Eye (tissue), 1 donor: Measurements from ENCODE around the gene HES1.

Source experiments
- DNase-seq: peaks from one replicate; pipeline ENCODE4 v3.0.0-alpha.2; 2015

HES1 gene

GRCh38 chr3:194103505-194103904, 32.4 kb upstream of the HES1 start:
- peak; percentile 66 for DNase-seq

- DNase-seq = peak; percentile 94
These were observed 31.8 kb upstream of the HES1 start for GRCh38 chr3:194103983-194104751.

- no peak for DNase-seq
These were observed 30.7 kb upstream of the HES1 start for GRCh38 chr3:194105292-194105691.

- DNase-seq = no peak
These were observed 28.8 kb upstream of the HES1 start for GRCh38 chr3:194107107-194107506.

- no peak for DNase-seq
These were observed 26.6 kb upstream of the HES1 start for GRCh38 chr3:194109192-194109863.

- DNase-seq = no peak
These were observed 25.5 kb upstream of the HES1 start for GRCh38 chr3:194110483-194110882.

GRCh38 chr3:194111336-194111735, 24.6 kb upstream of the HES1 start:
- no peak for DNase-seq

- DNase-seq = peak; percentile 75
These were observed 23.5 kb upstream of the HES1 start for GRCh38 chr3:194112120-194113106.

- DNase-seq = no peak
These were observed 21.8 kb upstream of the HES1 start for GRCh38 chr3:194114123-194114522.

GRCh38 chr3:194117104-194117845, 18.7 kb upstream of the HES1 start:
- peak; percentile 44 for DNase-seq

- DNase-seq = no peak
These were observed 17.0 kb upstream of the HES1 start for GRCh38 chr3:194118920-194119319.

GRCh38 chr3:194119831-194120590, 15.9 kb upstream of the HES1 start:
- DNase-seq = no peak

GRCh38 chr3:194120789-194121770, 14.9 kb upstream of the HES1 start:
- no peak for DNase-seq

- DNase-seq = no peak
These were observed 13.9 kb upstream of the HES1 start for GRCh38 chr3:194121891-194122631.

- no peak for DNase-seq
These were observed 12.2 kb upstream of the HES1 start for GRCh38 chr3:194123726-194124125.

GRCh38 chr3:194124193-194124592, 11.8 kb upstream of the HES1 start:
- no peak for DNase-seq

- DNase-seq = no peak
These were observed 10.5 kb upstream of the HES1 start for GRCh38 chr3:194125442-194125841.

GRCh38 chr3:194126790-194127189, 9.2 kb upstream of the HES1 start:
- DNase-seq = no peak

GRCh38 chr3:194128202-194128918, 7.6 kb upstream of the HES1 start:
- no peak for DNase-seq
